EL (cell line): Measurements from ENCODE around the gene TRAK2.
"Not testable (repeated sequence)": the region's sequence is repeated elsewhere in the genome, so short reads cannot be mapped to it uniquely, and the experiment has no call there.

Experiments
- DNase-seq: peaks from one replicate; pipeline ENCODE4 v3.0.0-alpha.2; 2016

Gene TRAK2

GRCh38 chr2:201414099-201415023, 36.9 kb downstream of the TRAK2 start:
- DNase-seq = peak; percentile 61

- DNase-seq = no peak
Measured at GRCh38 chr2:201413552-201413951, 37.7 kb downstream of the TRAK2 start.

- no peak for DNase-seq
Measured at GRCh38 chr2:201413143-201413542, 38.1 kb downstream of the TRAK2 start.

GRCh38 chr2:201411421-201411820, 39.8 kb downstream of the TRAK2 start:
- no peak for DNase-seq

GRCh38 chr2:201408931-201409330, 42.3 kb downstream of the TRAK2 start:
- no peak for DNase-seq

- DNase-seq = no peak
Measured at GRCh38 chr2:201407265-201407664, 44.0 kb downstream of the TRAK2 start.

- peak; percentile 79 for DNase-seq
Measured at GRCh38 chr2:201406077-201406662, 45.1 kb downstream of the TRAK2 start.

- DNase-seq = no peak
Measured at GRCh38 chr2:201404699-201405280, 46.5 kb downstream of the TRAK2 start.

GRCh38 chr2:201403880-201404279, 47.4 kb downstream of the TRAK2 start:
- peak; percentile 64 for DNase-seq

- DNase-seq = peak; percentile 71
Measured at GRCh38 chr2:201402651-201403562, 48.4 kb downstream of the TRAK2 start.

GRCh38 chr2:201401815-201402214, 49.4 kb downstream of the TRAK2 start:
- DNase-seq = no peak

- DNase-seq = no peak
Measured at GRCh38 chr2:201396595-201396994, 54.7 kb downstream of the TRAK2 start.

- DNase-seq = no peak
Measured at GRCh38 chr2:201383136-201383535, 68.1 kb downstream of the TRAK2 start.

- no peak for DNase-seq
Measured at GRCh38 chr2:201378496-201379397, 72.5 kb downstream of the TRAK2 start.

- no peak for DNase-seq
Measured at GRCh38 chr2:201377218-201377617, 74.0 kb downstream of the TRAK2 start.

GRCh38 chr2:201369775-201370174, 81.5 kb downstream of the TRAK2 start:
- DNase-seq = no peak

- DNase-seq = not testable (repeated sequence)
Measured at GRCh38 chr2:201369318-201369717, 81.9 kb downstream of the TRAK2 start.

GRCh38 chr2:201366146-201366545, 85.1 kb downstream of the TRAK2 start:
- DNase-seq = no peak

GRCh38 chr2:201363857-201364560, 87.2 kb downstream of the TRAK2 start:
- DNase-seq = peak; percentile 74

GRCh38 chr2:201362396-201362795, 88.9 kb downstream of the TRAK2 start:
- peak; percentile 31 for DNase-seq
